GM19463 (cell line): ENCODE data around the gene HLF.

Experiments used
- ATAC-seq: cut with Tn5 transposase; IDR thresholded peaks from one replicate; pipeline ENCODE4 v1.9.1; 2021; ENCODE audit warnings: mild to moderate bottlenecking, moderate library complexity; ENCODE audit not compliant: unreplicated experiment

The HLF gene

DNA sequence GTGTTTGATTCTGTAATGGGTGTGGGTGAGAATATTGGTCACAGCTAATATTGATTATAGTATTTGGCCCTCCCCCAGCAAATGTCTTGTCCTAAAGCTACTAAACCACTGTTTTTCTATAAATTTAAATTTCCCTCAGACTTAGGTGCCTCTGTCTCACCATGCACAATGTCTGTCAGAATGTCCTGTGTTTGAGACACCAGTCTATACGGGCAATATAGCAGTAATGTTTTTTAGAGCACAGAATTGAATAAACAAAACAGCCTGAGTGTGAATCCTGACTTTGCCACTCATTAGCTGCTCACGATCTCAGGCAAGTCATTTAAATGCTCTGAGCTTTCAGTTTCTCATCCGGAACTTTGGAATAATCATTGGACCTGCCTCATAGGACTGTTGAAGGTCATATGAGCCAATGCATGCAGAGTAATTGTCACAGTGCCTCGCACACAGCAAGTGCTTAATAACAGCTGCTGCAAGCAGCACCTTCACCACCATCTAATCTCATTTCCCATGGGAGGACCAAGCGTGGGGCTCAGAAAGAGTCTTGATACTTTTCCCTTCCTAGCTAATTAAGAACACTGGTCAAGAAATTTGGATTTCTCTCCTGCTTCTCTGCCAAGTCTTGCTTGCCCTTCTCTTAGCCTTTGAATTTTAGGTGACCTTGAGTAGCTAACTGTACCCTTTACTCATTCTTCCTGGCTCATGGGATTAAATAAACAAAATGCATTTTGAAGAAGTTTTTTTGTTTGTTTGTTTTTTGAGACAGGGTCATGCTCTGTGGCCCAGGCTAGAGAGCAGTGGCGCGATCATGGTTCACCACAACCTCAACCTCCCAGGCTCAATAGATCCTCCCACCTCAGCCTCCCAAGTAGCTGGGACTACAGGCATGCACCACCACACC, 9.8 kb downstream of the HLF start:
- ATAC-seq, result no peak

DNA sequence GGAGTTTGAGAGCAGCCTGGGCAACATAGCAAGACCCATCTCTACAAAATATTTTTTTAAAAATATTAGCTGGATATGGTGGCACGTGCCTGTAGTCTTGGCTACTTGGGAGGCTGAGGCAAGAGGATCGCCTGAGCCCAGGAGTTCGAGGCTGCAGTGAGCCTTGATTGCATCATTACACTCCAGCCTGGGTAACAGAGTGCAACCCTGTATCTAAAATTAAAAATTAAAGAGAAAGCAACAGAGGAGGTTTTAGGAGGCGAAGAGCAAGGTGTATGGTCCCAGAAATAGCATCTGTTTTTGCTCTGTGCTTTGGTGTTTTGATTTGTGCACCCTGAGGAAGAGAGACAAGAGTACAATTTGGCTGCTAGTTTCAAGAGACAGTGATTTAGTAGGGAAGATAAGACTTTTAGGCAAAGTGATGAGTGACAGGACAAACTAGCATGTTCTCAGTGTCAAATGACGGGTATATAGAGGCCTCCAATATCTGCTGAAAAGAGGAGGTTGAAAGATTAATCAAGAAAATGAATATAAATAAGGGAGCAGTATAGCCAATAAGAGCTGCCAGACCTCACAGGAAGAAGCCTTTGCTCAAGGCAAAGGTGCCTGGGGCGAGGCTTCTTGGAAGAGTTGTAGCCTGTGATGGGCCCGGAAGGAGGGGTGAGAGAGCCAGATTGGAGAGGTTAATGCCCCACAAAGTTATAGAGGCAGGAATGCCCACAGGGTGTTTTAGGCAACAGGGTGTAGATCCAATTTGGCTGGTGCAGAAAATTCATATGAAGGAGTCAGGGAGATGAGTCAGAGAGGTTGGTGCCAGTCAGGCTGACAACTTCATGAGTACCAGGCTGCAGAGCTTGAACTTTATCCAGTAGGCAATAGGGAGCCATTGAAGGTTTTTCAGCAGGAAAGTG, 11.4 kb downstream of the HLF start:
- no peak for ATAC-seq

GRCh38 chr17:55278173-55278961, 13.6 kb downstream of the HLF start:
- ATAC-seq, result no peak

DNA sequence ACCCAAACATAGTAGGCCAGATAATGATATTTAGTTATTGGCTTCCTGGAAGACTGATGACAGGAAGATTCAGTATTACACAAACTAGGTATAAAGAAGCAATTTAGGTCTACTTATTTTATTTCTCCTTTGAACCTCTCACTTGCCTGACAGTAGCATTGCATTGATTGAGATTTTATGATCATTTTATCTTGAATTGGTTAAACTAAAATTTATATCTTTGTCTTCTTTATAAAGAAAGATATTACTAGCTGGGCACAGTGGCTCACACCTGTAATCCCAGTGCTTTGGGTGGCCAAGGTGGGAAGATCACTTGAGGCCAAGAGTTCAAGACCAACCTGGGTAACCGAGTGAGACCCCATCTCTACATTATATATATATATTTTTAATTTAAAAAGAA, 14.4 kb downstream of the HLF start:
- ATAC-seq, result no peak

- ATAC-seq, result no peak
These were observed 15.0 kb downstream of the HLF start for GRCh38 chr17:55279788-55280187.

DNA sequence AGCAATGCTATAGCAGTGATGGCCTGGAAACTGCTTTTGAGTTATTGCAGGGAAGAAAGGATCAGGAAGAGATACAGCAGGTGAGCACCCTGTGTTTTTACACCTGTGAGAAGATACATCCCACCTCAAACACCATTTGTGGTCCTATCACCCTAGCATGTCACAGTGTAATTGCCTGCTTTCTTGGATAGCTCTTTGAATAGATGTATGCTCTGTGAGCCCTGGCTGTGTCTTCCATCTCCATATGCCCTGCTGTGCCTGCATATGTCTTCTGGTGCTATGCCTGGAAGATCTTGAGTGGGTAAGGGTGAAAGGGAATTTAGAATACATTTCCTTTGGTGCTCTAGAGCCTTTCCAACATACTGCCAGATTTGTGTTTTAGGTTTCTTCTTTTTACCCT, 15.5 kb downstream of the HLF start:
- ATAC-seq, result no peak

DNA sequence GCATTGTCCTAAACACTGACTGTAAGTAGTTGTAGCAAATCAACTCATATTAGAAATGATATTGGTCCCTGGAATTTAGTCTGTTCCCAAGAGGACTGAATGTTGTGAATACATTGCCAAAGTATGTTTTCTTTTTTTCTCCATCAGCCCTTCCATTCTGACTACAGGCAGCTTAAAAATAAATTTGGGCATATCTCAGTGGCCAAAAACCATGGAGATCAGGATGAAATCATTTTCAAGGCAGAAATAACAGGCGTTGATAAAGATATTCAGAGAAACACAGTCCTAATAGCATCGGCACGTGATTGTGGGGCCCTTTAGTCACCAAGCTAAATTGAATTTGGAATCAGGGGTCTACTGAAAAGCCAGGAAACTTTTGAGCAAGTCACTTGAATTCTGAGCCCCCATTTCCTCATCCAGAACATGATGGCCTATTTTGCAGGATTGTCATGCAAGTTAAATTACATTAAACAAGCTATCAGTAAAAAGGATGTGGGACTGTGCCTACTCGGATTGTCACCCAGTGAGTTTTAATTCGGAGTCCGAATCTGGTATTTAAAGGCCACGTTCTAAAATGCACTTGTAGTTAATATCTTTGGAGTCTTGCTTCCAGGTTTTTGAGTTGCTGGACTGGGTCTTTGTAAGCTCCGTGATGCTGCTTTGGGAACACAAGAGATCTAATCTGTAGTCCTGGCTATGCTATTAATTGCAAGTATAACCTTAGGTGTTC, 17.1 kb downstream of the HLF start:
- ATAC-seq, result no peak

DNA sequence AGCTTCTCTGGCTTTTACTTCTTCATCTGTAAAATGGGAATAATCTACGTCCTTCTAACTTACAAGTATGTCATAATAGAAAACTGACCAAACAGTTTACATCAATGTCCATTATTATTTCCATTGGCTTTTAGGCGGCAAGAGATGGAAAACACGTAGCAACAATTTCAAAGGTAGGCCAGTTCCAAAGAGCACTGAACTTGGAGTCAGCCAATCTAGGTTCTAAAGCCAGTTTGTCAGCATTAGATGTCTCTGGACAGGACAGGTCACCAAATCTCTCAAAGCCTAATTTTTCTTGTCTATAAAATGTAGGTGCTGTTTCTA, 17.6 kb downstream of the HLF start:
- ATAC-seq, result no peak

- no peak for ATAC-seq
These were observed 18.0 kb downstream of the HLF start for GRCh38 chr17:55282741-55283140.

DNA sequence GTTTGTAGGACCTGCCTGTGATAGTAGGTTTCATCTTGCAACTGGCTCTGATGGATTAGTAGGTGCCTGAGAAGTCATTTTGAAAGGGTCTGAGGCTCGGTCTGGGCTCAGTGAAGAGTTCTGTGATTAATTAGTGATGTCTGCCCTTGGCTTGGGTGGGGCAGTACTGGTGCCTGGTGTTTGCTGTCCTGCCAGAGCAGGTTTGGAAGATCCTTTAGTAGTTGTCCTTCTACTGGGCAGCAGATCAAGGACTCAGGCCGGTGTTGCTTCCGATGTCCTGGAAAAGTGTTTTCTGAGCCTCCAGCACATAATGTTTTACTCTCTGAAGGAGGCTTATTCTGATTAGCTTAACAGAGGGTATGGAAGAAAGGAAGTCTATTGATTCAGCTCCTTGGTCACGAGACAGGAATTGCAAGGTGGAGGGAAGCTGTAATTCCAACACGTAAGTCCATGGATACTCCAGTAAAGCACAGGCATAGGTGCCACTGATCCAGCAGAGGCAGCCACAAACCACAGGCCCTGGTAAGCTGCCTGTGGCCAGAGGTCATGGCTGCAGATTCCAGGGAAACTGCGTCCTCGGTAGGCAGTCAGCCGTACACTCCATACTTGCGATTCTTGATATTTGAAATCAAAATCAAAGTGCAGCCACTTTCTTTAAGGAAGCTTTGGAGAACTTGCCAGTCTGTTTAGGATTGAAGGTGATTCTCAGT, 18.7 kb downstream of the HLF start:
- ATAC-seq, result no peak

DNA sequence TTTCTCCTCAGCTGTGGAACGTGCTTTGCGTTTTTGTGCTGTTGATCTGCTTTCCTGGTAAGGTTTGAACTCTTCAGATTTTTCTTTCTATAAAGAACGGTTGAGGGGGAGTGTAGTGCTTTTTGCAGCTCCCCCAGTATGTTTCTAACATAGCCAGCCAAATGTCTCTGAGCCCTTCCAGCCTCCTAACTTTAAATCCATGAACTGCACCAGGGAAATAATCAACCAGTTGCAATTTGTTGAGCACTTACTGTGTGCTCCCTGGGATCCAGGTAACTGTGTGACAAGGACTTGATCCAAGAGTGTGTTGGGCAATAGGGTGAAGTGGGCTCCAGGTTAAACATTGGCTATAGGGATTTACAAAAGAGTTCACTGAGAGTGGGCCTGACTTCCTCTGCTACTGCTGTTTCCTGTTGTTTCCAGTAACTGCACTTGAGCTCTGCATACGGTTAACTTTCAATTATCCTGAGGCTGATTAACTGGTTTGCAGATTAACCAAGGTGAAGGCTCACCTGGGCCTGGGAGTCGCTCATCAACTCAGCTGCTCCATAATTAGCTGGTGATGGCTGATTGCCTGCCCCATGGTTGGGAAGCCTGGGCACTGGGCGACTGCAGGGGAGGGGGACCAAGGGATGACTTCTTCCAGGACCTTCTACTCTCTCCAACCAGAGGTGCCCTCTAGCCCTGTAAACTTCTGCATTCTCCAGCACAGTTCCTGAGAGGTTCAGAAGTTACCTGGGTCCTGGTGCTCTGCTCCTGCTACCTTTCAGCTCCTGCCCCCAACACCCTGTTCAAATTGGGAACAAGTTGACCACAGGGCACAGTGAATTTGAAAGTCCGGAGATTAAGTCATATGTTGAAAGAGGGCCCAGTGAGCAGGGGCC, 19.5 kb downstream of the HLF start:
- no peak for ATAC-seq

GRCh38 chr17:55284944-55285339, 20.2 kb downstream of the HLF start:
- no peak for ATAC-seq

DNA sequence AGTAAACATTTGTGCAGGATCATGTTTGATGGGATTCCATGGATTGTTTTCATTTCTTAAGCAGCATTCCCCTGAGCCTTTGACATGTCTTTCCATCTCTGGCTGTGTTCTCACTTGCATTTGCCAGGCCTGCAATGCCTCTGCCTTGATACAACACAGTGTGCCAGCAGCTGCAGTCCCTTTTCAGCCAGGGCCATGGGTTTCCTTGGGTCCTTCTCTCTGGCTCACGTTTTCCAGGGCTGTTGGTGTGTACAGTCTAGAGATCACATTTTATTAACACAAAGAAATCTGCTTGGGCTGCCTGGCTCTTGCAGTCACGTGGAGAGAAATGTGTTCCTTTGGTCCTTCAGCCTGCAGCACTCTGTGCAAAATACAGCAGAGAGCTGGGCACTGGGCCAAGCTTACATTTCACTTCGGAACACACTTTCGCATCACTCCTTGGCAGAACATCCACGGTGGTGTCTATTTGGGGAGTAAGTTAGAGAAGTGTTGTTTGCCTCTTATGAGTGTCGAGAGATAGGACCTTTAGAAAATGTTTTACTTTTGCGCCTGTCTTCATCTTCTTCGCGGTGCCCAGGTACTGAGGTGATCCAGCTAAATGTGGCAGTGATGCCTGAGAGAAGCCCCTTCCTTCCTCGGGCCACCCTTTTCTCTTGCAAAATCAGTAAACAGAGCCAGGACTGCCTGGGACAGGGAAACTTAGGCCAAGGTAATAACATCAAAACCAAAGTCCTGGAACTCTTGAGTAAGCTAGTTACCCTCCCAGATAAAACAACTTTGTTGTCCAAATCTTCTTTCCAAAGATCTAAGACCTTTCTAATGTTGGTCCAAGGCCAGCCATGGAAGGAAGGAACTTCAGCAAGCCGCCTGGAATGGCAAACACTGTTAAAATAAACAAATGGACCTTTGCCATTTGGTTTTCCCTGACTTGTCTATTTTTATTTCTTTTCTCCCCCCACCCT, 20.9 kb downstream of the HLF start:
- ATAC-seq, result no peak

- no peak for ATAC-seq
These were observed 22.2 kb downstream of the HLF start for GRCh38 chr17:55286681-55287589.

- ATAC-seq, result no peak
These were observed 23.8 kb downstream of the HLF start for GRCh38 chr17:55288356-55289105.

DNA sequence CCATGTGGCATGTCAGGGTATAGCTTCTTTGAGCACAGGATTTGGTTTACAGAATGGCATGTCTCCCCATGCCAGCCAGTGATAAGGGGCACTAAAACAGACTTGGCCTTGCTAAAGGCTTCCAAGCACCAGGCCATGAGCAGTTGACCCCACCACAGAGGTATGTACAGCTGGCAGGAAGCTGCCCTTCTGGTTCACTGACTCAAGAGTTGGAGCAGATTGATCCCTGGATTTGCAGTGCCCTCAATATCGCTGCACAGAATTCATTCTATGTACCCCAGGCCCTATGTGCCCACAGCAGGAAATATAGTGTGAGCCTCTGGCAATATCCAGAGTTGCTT, 24.3 kb downstream of the HLF start:
- no peak for ATAC-seq
